Posterior cingulate gyrus (tissue), 11 donors: ENCODE measurements around the gene LKAAEAR1.
A peak's percentile ranks its signal among the peaks of the same experiment; 100 is the strongest.

ENCODE experiments used
- DNase-seq, 10 donors: peaks; one replicate each; pipeline versions ENCODE4 v3.0.0 to v3.0.0-alpha.2; 2020 to 2021; ENCODE audit warnings: mixed read lengths in 3 of 10
- intact Hi-C: fragments of 100-400 bp; cut with DNase I; formaldehyde crosslinking; loops from one replicate; pipeline ENCODE4 v1.15.1; 2023

The LKAAEAR1 gene

DNA sequence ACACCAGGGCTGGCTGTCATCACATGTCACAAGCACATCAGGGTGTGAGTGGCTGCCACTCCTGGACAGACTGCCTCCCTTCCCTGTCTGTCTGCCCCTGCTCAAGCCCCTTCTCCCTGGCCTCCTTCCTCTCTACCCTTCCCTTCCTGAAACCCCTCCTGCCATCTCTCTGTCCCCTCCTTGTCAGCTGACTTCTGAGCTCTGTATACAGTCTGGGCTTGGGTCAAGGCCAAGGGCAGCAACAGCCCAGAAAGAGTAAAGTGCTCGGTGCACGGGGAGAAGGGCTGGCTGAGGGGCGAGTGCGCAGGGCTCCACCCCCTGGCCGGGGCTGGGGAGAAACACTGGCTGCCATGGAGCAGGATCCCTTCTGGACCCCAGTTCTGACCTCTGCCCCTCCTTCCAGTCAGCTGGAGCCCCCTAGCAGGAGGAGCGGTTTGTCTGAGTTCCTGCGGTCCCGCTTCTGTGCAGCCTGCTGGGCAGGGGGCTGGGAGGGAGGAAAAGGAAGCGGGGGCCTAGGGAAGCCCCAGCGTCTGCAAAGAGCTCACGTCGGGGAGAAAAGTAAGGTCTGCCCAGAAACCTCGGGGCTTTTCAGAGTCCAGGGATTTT is 2.0 kb downstream of the LKAAEAR1 start:
- no peak for DNase-seq
- intact Hi-C loops: no loop called here

DNA sequence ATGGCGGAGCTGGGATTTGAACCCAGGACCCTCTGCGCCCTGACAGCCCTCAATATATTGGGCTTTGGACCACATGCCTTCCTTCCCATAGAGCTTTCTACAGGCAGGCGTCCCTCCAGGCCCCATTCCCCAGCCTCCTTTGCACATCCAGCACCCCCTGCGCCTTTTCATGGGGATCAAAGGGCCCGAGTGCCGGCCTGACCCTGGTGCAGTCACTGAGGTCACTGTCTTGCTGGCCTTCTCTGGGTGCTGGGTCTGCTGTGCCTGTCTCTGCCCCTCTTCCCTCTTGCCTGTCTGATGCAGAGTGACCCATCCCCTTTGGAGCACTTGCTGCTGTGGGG is 2.6 kb downstream of the LKAAEAR1 start:
- DNase-seq: no peak
- intact Hi-C loops: no loop called here

DNA sequence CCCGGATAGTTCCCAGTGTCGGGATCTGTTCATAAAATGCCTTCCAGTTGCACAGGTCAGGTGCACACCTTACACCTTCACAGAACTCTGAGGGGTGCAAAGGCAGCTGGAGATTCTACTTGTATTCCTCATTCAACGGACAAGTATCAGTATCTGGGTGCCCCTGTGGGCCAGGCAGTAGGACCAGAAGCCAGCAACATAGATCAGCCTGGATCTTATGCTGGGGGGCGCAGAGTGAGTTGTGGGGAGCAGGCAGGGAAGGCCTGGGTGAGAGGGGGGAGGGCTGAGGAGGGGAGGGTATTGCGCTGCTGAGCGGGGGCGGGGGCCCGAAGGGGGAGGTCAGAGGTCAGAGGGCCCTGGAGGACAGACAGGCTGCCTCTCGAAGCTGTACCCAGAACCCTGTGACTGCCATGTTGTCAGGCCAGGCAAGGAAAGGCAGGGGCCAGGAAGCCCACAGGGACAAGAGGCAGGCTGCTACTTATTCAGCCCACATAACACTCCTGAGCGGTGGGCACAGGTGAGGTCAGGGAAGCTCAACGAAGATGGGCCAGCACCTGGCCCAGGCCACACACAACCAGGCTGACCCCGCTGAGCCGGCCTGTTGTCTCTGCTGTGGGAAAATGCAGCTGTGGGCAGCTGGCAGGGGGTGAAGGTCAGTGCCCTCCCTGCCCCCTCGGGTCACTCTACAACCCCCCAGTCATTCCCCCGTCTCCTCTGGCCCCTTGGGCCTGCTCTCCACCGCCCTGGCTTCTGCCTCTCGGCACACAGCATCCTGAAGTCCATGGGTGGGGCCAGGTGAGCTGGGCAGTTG is 3.2 kb downstream of the LKAAEAR1 start:
- DNase-seq: no peak
- intact Hi-C loops: no loop called here

DNA sequence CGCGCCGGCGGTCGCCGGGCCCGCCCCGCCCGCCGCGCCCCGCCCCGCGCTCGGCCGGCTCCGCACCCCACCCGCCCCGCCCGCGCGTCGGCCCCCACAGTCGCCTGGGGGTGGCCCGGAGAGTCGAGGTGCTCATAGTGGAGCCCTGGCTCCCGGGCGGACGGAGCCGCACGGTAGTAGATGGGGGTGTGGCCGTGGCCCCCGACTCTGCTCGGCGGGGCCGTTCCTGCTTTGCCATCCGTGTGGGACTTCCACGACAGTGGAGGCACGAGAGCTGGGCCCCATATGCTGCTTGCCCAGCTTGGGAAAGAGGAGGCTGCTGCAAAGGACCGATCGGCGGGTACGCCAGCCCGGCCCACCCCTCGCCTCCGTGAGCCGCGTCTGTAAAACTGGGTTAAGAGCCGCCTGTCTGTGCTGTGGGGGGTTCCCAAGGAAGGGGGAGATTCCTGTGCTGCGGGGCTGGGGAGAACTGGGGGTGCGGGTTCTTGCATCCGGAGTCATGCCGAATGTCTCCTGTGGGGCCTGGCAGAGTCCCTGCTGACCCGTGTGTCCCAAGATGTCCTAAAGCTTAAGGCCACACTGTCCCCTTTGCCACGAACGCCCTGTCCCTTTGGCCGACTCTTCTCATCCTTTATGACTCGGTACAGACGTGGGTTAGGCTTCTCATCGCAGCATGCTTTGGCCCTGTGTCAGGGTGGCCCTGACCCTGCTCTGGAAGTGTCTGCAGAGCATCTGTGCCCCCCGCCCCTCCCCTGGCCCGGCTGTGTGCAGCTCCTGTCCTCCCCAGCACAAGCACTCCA is 4.0 kb downstream of the LKAAEAR1 start, which contains the start of gene OPRL1:
Gene OPRL1, plus strand, starts transcription at position 70 of the 800 bp plus-strand sequence. CDS start 12,639 bp downstream, outside the sequence.
- intact Hi-C loops: no loop called here

DNA sequence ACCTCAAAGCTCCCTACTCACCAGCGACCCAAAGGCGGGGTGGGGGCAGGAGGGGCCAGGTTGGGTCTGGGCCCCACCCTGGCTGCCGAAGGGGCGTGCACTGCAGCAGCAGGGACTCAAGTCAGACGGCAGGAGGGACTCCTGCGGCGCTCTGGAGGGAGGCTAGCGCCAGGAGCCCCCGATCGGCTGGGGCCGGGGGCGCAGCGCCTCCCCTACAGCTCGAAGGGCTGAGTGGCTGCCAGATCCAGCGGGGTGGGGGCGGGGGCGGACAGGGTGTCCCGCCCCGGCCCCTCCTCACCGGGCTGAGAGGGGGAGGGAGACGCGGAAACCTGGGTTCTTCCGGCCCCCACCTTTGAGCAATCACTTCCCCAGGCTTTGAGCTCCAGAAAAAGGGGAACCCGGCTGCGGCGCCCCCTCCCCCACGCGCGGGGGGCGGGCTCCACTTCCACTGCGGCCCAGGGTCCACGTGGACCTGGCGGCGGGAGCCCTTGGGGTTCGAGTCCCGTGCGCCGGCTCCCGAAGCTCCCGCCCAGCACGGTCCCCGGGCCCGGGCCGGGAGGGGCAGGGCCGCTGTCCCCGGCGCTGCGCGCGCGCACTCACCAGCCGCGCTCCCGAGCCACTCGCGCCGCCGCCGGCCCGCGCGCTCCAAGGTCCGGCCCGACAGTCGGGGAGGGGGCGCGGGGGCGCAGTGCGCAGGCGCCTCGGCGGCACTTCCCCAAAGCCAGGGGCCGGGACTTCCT is 4.8 kb downstream of the LKAAEAR1 start, which contains the start of gene RGS19:
Gene RGS19, minus strand, starts transcription at position 246 of the 740 bp plus-strand sequence. CDS start 2,632 bp downstream, outside the sequence.
- intact Hi-C loops: no loop called here
- peak in 7 of 10 donors; percentile 52 to 94 (median 64) for DNase-seq

More for the DNA sequence above, 4.0 kb downstream of the LKAAEAR1 start, which contains the start of gene OPRL1:
- DNase-seq: no peak

DNA sequence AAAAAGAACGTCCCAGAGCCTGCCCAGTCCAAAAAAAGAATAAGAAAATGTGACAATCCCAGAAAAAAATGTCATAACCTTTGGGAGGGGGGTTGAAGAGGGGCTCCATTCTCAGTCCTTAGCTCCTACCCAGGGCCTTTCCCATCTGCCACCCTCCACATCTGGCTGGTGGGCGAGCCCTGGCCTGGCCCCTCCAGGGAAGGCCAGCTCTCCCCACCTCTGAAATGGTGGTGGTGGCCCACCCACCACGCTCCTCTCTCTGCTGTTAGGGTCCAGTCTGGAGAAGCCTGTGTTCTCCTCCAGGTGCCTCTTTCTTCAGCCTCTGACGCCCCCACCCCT is 5.3 kb downstream of the LKAAEAR1 start:
- intact Hi-C loops: no loop called here
- DNase-seq: no peak

DNA sequence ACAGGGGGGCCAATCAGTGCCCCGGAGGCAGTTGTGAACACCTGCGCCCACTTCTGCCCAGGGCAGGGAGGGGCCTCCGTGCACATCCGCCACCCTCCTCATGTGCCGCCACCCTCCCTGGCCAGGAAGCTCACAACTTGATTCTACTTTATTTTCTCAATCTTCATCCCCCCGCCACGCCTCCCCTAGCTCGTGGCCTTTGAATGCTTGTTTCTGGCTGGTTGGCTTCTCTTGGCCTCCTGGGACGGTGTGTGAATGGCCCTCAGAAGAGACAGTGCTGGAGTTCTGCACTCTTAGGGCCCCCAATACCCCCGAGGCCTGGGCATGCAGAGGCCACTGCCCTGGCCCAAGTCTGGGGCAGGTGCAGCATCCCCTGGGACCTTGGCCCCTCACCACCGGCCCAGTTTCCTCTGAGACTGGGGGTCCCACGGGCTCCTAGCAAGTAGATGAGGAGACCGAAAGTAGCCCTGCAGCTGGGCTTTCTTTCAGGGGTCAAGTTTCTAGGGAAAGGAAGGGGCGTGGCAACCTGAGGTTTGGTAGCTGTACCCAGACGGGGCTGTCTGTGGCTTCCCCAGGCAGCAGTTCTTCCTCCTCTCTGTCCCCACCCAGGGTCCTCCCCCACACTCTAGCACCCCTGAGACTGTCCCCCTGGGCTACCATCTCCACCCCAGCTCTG is 6.2 kb downstream of the LKAAEAR1 start:
- intact Hi-C loops: no loop called here
- no peak for DNase-seq

DNA sequence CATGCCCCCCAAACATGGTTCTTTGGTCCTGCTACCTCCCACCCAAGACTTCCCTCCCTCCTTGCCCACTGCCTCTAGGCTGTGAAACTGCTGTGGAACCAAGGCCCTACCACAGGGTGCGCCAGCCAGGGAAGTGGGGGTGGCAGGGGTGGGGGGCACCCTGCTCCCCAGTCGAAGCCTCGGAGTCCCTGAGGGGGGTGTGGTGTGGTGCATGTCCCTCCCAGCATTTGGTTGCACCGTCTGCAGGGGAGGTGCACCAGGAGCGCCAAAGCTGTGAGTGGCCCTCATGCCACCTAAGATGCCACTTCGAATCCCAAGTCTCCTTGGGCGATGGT is 6.7 kb downstream of the LKAAEAR1 start:
- DNase-seq: no peak
- intact Hi-C loops: no loop called here

DNA sequence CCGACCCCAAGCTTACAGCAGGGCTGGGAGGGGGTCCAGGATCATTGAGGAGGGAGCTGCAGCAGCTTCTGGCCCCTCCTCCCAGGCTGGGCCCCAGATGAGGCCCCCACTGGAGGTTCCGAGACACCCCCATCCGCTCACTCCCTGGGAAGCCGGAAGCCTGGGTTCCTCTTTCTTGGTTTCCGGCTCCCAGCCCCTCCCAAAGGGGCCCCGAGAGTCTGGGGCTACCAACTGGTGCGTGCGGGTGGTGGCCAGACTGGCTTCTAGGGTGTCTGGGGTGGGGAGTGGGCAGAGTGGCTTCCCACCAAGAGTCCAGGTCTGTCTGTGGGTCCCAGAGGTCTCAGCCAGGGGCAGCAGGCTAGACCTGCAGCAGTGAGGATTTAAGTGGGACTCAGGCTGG is 7.1 kb downstream of the LKAAEAR1 start:
- intact Hi-C loops: no loop called here
- DNase-seq: peak in 1 of 10 donors; percentile 91

DNA sequence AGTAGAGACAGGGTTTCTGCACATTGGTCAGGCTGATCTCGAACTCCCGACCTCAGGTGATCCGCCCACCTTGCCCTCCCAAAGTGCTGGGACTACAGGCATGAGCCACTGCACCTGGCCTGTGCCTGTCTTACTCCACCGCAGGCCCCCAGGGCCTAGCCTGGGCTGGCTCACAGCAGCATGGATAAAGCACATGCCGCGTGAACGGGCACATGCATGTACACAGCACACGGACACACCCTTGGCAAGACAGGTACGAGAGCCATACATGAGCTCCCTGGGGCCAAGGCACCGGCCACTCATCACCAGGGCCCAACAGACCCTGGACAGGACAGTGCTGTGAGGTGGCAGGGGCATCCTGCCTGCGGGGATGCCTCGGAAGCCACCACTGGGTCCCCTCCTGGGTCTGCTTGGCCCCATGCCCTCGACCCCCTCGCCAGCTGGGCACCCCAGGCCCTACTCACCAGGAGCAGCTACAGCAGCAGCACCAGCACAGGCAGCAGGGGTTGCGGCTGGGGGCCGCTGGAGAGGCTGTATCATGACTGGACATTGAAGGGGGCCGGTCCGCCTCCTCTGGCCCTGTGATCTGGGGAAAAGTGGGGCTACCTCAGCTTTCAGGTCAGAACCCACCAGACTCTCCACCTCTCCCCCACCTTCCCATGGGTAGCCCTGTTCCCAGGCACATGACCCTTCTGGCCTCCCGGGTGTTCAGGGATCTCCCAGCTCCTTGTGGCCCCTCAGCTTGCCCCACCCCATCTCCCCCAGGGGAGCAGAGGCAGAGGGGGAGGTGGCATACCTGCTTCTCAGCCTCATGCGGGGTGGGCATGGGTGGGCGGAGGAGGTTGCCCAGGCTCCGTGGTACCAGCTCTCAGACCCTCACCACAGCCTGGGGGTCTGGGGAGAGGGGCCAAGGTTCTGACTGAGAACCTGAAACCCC is 7.9 kb downstream of the LKAAEAR1 start:
- intact Hi-C loops: no loop called here
- DNase-seq: no peak

DNA sequence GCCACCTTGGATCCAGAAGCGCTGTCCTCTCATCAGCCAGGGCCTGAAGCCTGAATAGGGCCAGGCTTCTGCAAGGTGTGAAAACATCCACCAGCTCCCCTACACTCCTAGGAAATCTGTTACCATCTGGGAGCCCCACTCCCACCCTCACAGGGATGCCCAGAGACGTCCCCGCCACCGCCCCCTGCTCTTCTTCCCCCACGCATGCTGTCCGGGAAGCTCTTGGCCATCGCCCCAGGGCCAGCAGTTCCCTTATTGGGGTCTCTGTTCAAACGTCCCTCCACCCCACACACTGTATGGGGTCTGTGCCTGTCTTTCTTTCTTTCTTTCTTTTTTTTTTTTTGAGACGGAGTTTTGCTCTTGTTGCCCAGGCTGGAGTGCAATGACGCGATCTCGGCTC is 8.6 kb downstream of the LKAAEAR1 start:
- intact Hi-C loops: no loop called here
- DNase-seq: no peak

DNA sequence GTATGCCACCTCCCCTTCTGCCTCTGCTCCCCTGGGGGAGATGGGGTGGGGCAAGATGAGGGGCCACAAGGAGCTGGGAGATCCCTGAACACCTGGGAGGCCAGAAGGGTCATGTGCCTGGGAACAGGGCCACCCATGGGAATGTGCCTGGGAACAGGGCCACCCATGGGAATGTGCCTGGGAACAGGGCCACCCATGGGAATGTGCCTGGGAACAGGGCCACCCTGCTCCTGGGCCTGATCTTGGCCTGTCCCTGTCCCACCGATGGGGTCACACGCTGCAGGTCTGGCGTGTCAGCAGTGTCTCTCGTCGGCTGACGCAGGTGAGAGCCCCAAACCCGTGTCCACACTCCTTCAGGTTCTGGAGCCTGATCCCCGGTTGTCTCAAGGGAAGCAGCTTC is 9.2 kb downstream of the LKAAEAR1 start:
- intact Hi-C loops: no loop called here
- DNase-seq: no peak

DNA sequence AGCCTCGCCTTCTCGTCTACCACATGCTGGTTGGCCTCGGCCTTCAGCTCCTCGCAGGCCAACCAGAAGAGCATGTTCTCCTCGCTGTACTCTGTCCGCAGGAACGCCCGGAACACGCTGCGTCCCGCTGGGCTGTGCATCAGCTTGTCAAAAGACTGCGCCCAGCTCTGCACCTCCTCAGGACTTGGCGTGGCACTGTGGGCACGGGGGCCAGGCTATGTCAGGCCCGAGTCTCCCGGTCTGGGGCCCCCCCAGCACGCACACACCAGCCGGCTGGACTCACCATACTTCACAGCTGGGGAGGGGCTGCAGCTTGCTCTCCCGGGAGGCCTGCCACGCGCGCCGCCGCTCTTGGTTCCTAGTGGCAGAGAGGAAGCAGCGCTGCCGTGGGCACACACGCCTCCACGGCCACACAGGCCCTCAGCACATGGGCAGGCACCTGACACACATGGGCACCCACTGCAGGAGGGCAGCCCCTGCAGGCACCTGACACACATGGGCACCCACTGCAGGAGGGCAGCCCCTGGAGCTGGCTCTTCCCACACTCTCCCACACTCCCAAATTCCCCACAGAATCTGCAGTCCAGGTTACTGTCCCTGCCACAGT is 9.9 kb downstream of the LKAAEAR1 start:
- no peak for DNase-seq
- intact Hi-C loops: no loop called here

DNA sequence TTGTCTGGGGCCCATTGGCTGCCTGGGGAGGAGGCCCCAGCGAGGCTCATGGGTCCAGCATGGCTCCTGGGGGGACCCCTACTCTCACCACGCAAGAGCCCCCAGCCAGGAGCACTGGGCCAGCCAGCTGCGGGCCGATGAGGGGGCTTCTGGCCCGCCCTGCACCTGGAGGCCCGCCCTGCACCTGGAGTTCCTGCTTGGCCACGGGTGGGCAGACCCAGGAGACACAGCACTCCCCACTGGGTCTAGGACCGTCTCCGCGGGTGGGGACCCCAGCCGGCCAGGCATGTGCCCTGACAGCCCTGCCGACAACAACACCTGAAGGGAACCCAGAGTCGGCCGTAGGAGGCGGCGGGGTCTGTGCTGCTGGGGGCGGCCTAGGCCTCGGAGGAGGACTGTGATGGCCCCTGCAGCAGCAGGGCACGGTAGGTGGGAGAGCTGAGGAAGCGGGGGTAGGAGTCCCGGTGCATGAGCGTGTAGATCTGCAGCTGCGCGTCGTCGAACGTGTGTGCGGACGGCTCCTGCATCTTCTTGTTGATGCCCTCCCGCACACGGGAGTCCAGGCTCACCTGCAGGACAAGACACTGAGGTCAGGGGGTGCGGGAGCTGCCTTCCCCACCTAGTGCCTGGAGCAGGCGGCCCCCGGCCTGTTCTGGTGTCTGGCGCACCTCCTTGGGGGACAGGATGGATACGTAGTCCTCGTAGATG is 10.6 kb downstream of the LKAAEAR1 start:
- no peak for DNase-seq
- intact Hi-C loops: no loop called here

DNA sequence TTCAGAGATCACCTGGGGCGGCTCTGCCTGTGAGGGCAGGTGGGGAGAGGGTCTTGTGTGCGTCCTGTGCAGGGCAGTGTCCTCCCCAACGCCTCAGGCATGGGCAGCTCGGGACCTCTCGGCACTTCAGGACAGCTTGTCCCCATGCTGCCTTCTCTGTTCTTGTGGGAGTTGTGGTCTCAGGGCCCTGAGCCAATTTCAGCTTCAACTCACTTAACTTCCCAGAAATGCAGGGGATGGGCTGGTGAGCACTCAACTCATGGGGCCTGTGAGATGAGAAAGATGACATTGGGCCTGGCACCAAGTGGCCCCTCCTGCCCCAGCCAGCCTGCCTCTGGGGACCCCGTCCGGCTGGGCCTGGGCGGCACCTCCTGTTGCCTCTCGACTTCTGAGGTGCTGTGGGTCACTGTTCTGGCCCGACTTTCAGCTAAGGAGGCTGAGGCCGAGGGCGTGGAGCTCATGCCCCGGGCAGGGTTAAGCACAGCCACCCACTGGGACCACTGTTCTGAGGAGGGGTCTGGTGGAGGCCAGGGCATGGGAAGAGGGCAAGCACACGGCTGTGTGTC is 11.6 kb downstream of the LKAAEAR1 start:
- intact Hi-C loops: no loop called here
- DNase-seq: no peak

DNA sequence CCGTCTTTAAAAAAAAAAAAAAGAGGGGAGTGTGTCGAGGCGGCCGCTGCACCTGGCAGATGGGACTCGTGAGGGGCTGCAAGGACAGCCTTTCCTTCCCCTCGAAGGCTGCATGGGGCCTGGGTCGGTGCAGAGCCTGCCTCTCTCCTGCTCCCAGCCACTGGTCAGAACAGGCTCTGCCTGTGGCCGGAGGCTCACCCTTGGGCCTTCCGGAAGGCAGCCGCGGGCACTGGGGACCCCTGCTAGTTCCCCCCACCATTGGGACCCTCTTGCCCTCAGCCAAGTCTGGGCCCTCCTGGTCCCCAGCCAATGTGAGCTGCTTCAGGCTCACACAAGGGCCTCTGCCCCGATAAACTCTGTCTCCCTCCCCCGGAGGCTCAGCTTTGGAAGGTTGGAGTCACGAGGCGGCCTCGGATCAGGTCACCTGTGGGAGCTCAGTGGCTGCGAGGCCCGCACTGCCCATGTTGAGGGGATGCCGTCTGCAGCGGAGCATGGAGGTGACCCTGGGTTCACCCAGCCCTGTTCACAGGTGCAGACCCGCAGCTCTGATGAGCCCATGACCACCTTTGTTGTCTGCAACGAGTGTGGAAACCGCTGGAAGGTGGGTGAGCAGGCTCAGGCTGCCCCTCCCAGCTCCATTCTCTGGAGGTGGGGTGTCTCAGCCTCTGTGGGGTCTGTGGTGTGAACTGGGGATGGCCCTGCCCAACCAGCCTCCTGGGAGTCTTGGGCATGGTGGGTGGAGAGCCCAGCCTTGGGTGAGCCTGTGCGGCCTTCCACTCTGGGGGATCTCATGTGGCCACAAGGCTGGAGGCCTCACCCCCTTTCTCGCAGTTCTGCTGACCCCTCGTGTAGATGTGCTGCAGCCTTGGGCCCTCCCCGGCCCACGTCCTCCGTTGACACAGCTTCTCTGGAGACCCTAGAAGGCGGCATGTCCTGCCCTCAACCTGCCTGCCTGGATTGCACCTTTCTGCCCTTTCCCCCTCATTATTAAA is 12.6 kb downstream of the LKAAEAR1 start:
- intact Hi-C loops: no loop called here
- DNase-seq: no peak
